Keratinocyte (primary cell): ENCODE data around the gene COG5. TPM values are rescaled to one million over a fixed set of nuclear protein-coding genes. Genes with fewer than 3 reads are reported as not detected.

Source experiments
- DNase-seq: peaks from one replicate; pipeline ENCODE4 v3.0.0-alpha.2; 2011; ENCODE audit warnings: low read depth, missing footprints, low spot score
- FAIRE-seq: peaks from 2 replicates; lab custom pipeline; 2011; peaks lifted over from hg19 to GRCh38; lab: Jason Lieb, UNC
- H2AFZ ChIP-seq: 2 replicates; pipeline ENCODE4 v1.6.0; 2012; ENCODE audit warnings: low read length, control low read depth, inconsistent platforms; ENCODE audit not compliant: control insufficient read depth
- H3K27ac ChIP-seq: 2 replicates; pipeline ENCODE4 v1.5.1; 2011; ENCODE audit warnings: low read length; ENCODE audit not compliant: control insufficient read depth, insufficient read depth
- H3K27me3 ChIP-seq: 3 replicates; pipeline ENCODE4 v1.6.0; 2011; ENCODE audit warnings: low read length; ENCODE audit not compliant: control insufficient read depth, insufficient read depth; ENCODE audit errors: extremely low read depth
- H3K36me3 ChIP-seq, 2 experiments: 2 replicates in 1 of 2; 3 replicates in 1 of 2; pipeline ENCODE4 v1.5.1; 2011; ENCODE audit warnings: low read length in 2 of 2, mild to moderate bottlenecking in 1 of 2; ENCODE audit not compliant: control insufficient read depth in 2 of 2, insufficient read depth in 2 of 2; ENCODE audit errors: extremely low read depth in 1 of 2
- H3K4me1 ChIP-seq: 3 replicates; pipeline ENCODE4 v1.5.1; 2011; ENCODE audit warnings: low read length; ENCODE audit not compliant: control insufficient read depth, insufficient read depth; ENCODE audit errors: extremely low read depth
- H3K4me2 ChIP-seq: 3 replicates; pipeline ENCODE4 v1.6.0; 2011; ENCODE audit warnings: low read depth, low read length; ENCODE audit not compliant: control insufficient read depth, insufficient read depth; ENCODE audit errors: extremely low read depth
- H3K4me3 ChIP-seq, 3 experiments: fragments of 200-600 bp in 1 of 3; sonication (generic) in 1 of 3; 2 replicates in 2 of 3; 3 replicates in 1 of 3; pipeline ENCODE4 v1.5.1; 2011 to 2016; ENCODE audit warnings: low read length in 3 of 3, mild to moderate bottlenecking in 3 of 3, control low read depth in 2 of 3, inconsistent platforms in 1 of 3, low read depth in 1 of 3, mixed read lengths in 1 of 3, mixed run types in 1 of 3, moderate library complexity in 1 of 3; ENCODE audit not compliant: control insufficient read depth in 2 of 3, insufficient read depth in 2 of 3; ENCODE audit errors: extremely low read depth in 1 of 3
- H3K79me2 ChIP-seq: 2 replicates; pipeline ENCODE4 v1.6.0; 2012; ENCODE audit warnings: low read length; ENCODE audit not compliant: control insufficient read depth, insufficient read depth
- H3K9ac ChIP-seq: 3 replicates; pipeline ENCODE4 v1.6.0; 2011; ENCODE audit warnings: low read length; ENCODE audit not compliant: control insufficient read depth, insufficient read depth; ENCODE audit errors: extremely low read depth
- H3K9me1 ChIP-seq: 3 replicates; pipeline ENCODE4 v1.6.0; 2011; ENCODE audit warnings: low read length; ENCODE audit not compliant: control insufficient read depth, insufficient read depth; ENCODE audit errors: extremely low read depth
- H3K9me3 ChIP-seq: 2 replicates; pipeline ENCODE4 v1.5.1; 2012; ENCODE audit warnings: low read depth, low read length; ENCODE audit not compliant: control insufficient read depth
- H4K20me1 ChIP-seq: 3 replicates; pipeline ENCODE4 v1.6.0; 2011; ENCODE audit warnings: low read length; ENCODE audit not compliant: control insufficient read depth, insufficient read depth; ENCODE audit errors: extremely low read depth
- EZH2 ChIP-seq: IDR thresholded peaks from one replicate; pipeline ENCODE4 v1.6.1; 2012; ENCODE audit warnings: inconsistent platforms, mild to moderate bottlenecking, low read length, moderate library complexity
- dilution Hi-C: fragments of 300-500 bp; cut with MboI; formaldehyde crosslinking; loops from one replicate; pipeline ENCODE4 v1.7.0; 2020; ENCODE audit warnings: low sequenced_read_pairs; ENCODE audit not compliant: extremely low pct_ligation_motif_present
- polyA minus RNA-seq, 3 experiments: library from RNA; depleted of rRNA, polyadenylated mRNA; stranded (reverse); fragments of >200 nt; gene quantifications; 1 replicate in 1 of 3; 2 replicates in 1 of 3; 3 replicates in 1 of 3; pipeline ENCODE4 v1.2.3, GENCODE V29; 2011
- polyA plus RNA-seq, 5 experiments: library from polyadenylated mRNA; depleted of rRNA in 3 of 5; stranded (reverse) in 3 of 5; stranded (forward) in 1 of 5; unstranded in 1 of 5; fragments of >200 nt; gene quantifications; 1 replicate in 1 of 5; 2 replicates in 3 of 5; 3 replicates in 1 of 5; pipeline versions ENCODE4 v1.2.1 to v1.2.3, GENCODE V29; 2011 to 2012; ENCODE audit warnings: missing spikeins in 2 of 5, low read depth in 1 of 5, low replicate concordance in 1 of 5
- TF ChIP-seq, protein P1 (sequence below), 3 experiments: IDR thresholded peaks in 1 of 3; conservative IDR thresholded peaks in 1 of 3; optimal IDR thresholded peaks in 1 of 3; 2 replicates in 2 of 3; 3 replicates in 1 of 3; pipeline versions ENCODE3 to v1.5.1; 2011; ENCODE audit warnings: low read length in 3 of 3, mild to moderate bottlenecking in 3 of 3, moderate library complexity in 2 of 3, control low read depth in 1 of 3, inconsistent platforms in 1 of 3; ENCODE audit not compliant: insufficient read depth in 2 of 3; ENCODE audit errors: extremely low read depth in 1 of 3

The COG5 gene
- polyA plus RNA-seq: 37.2 to 50.7 TPM (median 42.6 TPM) in 3 replicates
- 70.0 TPM for polyA plus RNA-seq (2011; ENCODE audit: low read depth)
- 23.3 and 49.2 TPM in 2 replicates for polyA plus RNA-seq (2011; cell fraction: cytosol; rRNA removed)
- polyA plus RNA-seq (2011; cell fraction: nucleus; rRNA removed): 39.2 and 51.6 TPM in 2 replicates
- 16.5 and 34.1 TPM in 2 replicates for polyA plus RNA-seq (2012; ENCODE audit: low replicate concordance)
- polyA minus RNA-seq: 13.2 to 125 TPM (median 76.5 TPM) in 3 replicates
- 21.5 TPM for polyA minus RNA-seq (2011; cell fraction: cytosol; rRNA and poly(A)+ RNA removed)
- polyA minus RNA-seq (2011; cell fraction: nucleus; rRNA and poly(A)+ RNA removed): 34.6 and 89.1 TPM in 2 replicates

DNA sequence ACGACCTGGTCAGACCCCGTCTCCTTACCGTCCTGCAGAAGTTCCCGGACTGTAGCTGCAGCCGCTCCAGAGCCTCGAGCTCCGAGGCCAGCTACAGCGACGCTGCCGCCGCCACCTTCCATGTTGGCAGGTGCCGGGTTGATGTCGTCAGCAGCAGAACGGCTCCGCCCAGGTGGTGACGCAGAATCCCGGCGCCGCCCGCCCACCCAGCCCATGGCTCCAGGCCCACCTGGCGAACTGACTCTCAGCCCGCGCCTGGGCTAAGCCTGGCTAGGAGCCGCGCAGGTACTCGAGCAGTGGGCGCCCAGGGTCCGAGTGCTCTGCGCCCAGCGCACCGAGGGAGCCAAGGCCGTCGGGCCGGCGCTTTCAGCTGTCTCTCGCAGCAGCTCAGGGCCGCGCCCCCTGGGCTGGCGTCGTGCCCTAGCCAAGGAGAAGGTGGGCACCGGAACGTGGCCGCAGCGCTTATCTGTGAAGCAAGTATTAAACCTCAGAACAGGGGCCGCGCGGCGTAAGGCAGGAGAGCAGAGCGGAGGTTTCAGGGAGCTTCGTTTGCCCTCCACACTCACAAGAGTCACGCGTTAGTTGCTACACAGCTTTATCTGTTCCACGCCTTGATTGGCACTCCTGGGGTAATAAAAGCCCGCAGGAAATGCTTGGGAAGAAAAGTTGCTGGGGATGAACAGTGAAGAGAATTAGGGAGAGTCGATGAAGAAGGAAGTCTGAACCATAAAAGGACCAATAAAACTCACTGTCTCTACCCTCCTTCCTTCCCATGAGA lies at the start of gene COG5, which contains the start of gene DUS4L:
COG5 (minus strand) TSS at position 146 of the 778 bp plus-strand sequence; CDS start at position 122, 24 bp downstream.
DUS4L (plus strand) TSS at position 197 of the 778 bp plus-strand sequence. CDS start 3,100 bp downstream, outside the sequence.
- H3K36me3 ChIP-seq: no peaks in the 10 kb centered on the region
- DNase-seq: no peak
- TF ChIP-seq EZH2: no peak
- TF ChIP-seq, protein P1, sequence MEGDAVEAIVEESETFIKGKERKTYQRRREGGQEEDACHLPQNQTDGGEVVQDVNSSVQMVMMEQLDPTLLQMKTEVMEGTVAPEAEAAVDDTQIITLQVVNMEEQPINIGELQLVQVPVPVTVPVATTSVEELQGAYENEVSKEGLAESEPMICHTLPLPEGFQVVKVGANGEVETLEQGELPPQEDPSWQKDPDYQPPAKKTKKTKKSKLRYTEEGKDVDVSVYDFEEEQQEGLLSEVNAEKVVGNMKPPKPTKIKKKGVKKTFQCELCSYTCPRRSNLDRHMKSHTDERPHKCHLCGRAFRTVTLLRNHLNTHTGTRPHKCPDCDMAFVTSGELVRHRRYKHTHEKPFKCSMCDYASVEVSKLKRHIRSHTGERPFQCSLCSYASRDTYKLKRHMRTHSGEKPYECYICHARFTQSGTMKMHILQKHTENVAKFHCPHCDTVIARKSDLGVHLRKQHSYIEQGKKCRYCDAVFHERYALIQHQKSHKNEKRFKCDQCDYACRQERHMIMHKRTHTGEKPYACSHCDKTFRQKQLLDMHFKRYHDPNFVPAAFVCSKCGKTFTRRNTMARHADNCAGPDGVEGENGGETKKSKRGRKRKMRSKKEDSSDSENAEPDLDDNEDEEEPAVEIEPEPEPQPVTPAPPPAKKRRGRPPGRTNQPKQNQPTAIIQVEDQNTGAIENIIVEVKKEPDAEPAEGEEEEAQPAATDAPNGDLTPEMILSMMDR (optimal IDR thresholded peaks at IDR 0.05 in 1 of 3, IDR thresholded peaks at IDR 0.05 in 1 of 3, conservative IDR thresholded peaks at IDR 0.05 in 1 of 3; ENCODE audit: extremely low read depth in 1 of 3, insufficient read depth in 2 of 3, low read length in 3 of 3): no peak
- peak within 1 kb of the TSS; percentile 88 to 94 (median 93) for H3K4me3 ChIP-seq
- peak within 1 kb of the TSS; percentile 94 for H3K27ac ChIP-seq
- FAIRE-seq: peak; percentile 49
- no peaks in the 10 kb centered on the region for H3K9me1 ChIP-seq
- peak within 1 kb of the TSS; percentile 95 for H3K4me2 ChIP-seq
- peak within 1 kb of the TSS; percentile 94 for H2AFZ ChIP-seq
- H3K27me3 ChIP-seq: no peaks in the 10 kb centered on the region
- H3K4me1 ChIP-seq: peaks cover 41% of the 10 kb centered on the region
- H3K9ac ChIP-seq: peak within 1 kb of the TSS; percentile 97
- dilution Hi-C loops: no loop called here
- peaks cover 41% of the 10 kb centered on the region for H3K79me2 ChIP-seq
- H3K9me3 ChIP-seq: no peaks in the 10 kb centered on the region
- H4K20me1 ChIP-seq: no peaks in the 10 kb centered on the region

DNA sequence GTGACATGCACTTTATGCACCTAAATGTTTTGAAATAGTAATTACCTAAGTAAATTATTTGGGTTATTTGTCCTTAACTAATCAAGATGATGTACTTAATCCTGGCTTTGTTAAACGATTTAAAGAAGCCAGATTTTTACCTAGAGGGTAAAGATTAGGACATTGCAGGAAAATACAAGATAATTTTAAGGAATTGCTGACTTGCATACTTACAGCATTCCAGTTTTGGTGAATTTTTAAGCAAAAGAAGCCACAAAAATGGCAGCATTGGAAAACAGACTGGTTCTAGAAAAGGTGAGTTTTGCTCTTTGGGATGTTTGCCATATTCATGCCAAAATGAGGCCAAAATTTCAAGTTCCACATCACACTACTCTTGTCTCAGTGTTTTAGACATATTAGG lies 49.7 kb upstream of the COG5 start:
- no peaks in the 10 kb centered on the region for H3K9me1 ChIP-seq
- no peak overlapping the region for H3K4me2 ChIP-seq
- H3K9me3 ChIP-seq: no peaks in the 10 kb centered on the region
- peaks cover 3 to 5% of the 10 kb centered on the region in 2 experiments for H3K36me3 ChIP-seq
- H3K27ac ChIP-seq: no peak overlapping the region
- peaks cover 21% of the 10 kb centered on the region for H3K4me1 ChIP-seq
- H3K9ac ChIP-seq: no peak overlapping the region
- H4K20me1 ChIP-seq: no peaks in the 10 kb centered on the region
- H3K79me2 ChIP-seq: no peaks in the 10 kb centered on the region
- no peaks in the 10 kb centered on the region for H3K27me3 ChIP-seq
- H2AFZ ChIP-seq: no peak overlapping the region
- no peak for DNase-seq
- no peak for TF ChIP-seq EZH2
- TF ChIP-seq, protein P1 (optimal IDR thresholded peaks at IDR 0.05 in 1 of 3, IDR thresholded peaks at IDR 0.05 in 1 of 3, conservative IDR thresholded peaks at IDR 0.05 in 1 of 3; ENCODE audit: extremely low read depth in 1 of 3, insufficient read depth in 2 of 3, low read length in 3 of 3): no peak
- H3K4me3 ChIP-seq: no peak overlapping the region
- dilution Hi-C loops: no loop called here
- FAIRE-seq: no peak
